Right kidney (tissue), 1 donor: ENCODE measurements around the gene CALHM5.

Experiments used
- DNase-seq: peaks from one replicate; pipeline ENCODE4 v3.0.0-alpha.2; 2016

Gene CALHM5

DNA sequence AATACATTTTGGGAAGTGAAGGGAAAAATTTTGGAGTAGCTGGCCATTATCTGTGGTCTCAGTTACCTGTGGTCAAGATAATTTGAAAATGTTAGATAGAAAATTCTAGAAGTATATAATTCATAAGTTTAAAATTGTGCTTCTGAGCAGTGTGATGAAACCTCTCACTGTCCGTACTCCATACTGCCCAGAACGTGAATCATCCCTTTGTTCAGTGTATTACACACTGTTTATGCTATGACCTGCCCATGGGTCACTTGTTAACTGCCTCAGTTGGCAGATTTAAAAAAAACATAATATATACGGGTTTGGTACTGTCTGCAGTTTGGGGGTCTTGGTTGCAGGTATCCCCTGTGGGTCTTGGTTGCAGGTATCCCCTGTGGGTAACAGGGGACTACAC lies 4.1 kb upstream of the CALHM5 start:
- no peak for DNase-seq

DNA sequence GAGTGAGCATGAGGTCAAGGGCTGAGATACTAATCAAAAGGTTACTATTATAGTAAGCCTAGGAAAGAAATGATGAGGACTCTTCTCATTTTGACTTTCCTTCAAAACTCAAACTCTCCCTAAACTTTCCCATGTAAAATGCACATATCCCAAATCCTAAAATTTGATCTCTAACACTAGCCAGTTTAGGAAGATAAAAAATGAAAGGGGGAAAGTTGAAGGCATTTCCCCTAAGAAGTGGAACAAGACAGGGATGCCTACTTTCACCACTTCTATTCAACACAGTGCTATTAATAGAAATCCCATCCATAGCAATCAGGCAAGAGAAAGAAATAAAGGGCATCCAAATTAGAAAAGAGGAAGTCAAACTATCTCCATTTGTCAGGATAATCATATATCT lies 2.9 kb upstream of the CALHM5 start:
- DNase-seq = no peak

DNA sequence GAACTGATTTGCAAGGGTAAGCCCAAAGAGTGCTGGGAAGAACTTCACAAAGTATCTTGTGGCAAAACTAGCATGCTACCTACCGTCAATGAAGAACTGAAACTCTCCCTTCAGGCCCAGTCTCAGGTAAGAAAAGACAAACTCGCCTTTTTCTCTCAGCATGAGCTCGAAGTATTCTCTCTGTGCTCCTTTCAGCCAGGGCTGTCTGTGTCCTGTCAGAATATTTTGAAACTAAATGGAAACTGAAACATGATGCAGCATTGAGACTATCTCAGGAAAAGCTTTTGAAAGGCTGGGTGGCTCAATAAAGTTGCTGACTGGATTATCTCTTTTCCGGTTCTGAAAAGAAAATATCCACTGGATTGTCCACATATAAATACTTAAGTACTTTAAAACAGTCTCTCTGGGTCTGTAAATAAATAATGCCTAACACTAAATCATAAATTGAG lies 696 bp downstream of the CALHM5 start:
- DNase-seq = no peak

DNA sequence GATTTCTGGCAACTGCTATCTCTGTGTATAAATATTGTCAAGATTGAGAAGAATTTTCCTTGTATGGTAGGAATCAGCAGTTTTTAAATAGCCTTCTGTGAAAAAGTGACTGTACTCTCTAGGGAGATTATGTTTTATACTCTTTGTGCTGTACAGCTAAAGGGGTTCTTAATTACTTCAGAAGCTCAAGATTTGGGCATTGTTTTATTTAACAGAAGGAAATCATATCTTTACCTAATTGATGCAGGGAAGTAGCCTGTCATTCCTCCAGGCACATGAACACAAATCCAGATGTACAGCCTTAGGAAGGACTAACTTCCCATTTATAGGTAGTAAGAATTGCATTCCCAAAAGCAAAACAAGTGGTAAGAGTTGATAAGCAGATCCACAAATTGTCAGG lies 1.3 kb downstream of the CALHM5 start:
- DNase-seq = no peak

DNA sequence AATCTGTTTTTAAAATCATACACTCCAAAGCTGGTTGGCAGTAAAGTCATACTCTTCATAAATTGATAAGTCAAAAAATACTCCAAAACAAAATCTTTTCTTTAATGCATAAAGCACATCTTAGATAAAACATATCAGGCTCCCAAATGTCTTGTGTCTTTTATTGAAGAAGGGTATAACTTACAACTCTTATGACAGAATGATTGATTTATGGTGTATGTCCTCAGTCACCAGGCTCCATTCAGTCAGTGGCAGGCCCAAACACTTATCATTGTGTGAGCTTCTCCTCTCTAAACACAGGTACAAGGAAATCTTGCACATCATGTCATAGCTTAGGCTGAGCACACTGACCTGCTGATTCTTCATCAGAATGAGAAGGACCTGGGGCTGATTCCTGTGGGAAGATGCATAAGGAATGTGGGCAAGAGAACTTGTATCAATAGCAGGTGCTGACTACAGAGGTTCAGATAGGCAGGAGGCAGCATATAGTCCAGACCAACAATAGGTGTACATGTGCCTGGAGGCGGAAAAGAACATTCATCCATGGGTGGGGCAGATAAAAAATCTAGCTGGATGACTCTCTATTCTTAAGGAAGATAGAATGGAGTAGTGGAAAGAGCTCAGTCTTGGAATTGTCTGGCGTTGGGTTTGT lies 1.9 kb downstream of the CALHM5 start:
- no peak for DNase-seq

DNA sequence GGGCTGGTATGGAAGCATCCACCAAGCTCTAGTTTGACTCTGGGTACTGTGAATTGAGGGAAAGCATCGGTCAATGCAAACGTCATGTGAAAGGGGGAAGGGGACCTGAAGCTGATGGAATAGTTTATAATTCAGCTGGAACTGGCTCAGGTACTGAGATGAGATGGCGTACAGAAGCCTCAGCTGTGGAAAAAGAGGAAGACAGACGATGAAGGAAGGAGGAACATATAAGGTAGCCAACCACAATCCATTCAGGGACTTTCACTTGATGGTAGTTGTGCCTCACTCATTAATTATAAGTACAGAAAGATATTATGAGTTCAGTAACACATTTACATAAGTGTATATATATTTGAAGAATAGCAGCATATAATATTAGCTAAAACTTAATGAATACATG lies 2.7 kb downstream of the CALHM5 start:
- no peak for DNase-seq

DNA sequence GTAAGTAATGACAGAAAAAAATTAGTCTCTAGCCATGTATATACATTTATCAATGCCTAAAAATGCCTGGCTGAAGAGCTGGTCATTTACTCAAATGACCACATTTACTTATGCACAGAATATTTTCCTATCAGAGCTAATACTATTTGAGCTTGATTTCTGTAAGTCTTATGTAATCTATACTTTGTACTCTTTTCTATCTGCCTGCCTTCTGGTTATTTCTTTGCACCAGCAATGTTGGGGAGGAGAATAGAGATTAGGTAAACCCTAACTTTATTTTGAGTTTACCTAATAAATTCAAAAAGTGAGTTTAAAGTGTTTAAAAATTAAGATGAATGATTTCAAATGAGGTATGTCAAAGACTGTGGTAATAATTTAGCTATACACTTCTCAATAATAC lies 3.7 kb downstream of the CALHM5 start:
- DNase-seq = no peak

DNA sequence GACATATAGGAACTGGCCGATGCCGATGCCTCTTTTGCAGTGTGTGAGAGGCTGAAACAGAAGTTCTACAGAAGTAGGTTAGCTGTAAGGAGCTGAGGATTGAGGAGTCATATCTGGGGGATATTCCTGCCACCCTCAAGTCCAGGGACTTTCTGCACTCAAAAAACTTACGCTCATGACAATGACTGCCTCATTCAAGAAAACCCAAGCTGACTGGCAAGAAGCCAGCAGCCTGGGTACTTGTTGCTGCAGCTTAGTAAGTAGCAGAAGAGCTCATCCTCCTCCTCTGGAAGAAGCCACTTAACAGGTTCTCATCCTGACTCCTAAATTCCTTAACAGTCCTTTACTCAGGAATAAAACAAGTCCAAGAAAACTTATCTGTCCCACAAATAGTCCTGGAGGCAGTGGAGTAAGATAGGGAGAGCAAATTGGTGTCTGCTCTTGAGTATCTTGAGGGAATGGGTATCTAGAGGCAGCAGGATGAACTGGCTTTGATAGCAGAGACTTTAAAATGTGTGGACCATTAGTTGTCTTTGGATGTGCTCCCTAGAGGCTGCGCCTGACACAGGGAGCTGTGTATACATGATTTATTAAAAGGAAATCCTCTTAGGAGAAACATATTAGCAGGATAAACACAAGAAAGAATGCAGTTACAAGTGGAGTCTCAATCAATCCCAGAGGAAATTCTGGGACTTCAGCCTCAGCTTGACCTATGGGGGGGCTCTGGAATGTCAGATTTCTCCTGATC lies 7.4 kb downstream of the CALHM5 start:
- no peak for DNase-seq

DNA sequence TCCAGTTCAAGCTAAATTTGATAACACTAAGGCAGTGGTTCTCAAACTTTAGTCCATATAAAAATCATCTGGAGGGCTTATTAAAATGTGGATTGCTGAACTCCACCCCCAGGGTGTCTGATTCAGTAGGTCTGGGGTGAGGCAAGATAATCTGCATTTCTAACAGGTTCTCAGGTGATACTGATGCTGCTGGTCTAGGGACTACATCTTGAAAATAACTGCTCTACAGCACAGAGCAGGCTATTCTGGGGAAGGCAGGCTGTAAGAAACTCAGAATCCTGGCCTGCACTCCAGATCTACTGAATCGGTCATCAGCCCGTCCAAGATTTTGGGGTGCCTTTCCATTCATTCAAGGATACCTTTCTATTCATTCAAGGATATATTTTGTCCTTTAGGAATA lies 11.5 kb downstream of the CALHM5 start:
- no peak for DNase-seq

DNA sequence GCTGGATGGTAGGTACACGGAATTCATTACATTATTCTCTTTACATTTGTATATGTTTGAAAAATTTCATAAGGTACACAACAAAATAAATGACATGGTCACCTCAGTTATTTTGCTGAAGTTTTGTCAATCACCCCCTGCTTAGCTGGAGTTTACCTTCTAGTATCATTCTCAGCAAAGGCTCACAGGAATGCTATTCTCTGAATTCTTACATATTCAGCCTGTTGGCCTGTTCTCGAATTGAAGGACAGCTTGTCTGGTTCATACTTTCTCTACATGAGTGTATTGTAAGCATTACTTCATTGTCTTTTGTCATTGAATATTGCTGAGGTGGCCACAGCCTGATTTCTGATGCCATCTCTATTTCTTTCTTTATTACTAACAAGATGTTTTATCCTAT lies 12.8 kb downstream of the CALHM5 start:
- DNase-seq = no peak

DNA sequence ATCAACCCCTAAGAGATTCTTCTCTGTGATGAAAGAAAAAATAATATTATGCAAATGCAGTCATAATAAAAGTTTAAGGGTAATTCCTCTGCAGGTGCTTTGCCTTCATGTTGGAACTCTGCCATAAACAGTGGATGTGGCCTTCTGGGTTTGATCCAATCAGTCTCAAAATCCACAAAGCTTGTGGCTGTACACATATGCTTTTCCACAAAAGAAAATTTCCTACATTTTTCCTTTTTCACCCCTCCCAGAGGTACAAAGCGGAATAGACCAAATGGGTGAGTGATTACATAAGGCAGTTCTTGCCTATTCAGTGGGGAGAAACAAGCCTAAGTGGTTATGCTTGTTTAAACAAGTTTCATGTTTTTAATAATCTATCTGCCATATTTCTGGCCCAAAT lies 16.7 kb downstream of the CALHM5 start:
- DNase-seq = no peak

DNA sequence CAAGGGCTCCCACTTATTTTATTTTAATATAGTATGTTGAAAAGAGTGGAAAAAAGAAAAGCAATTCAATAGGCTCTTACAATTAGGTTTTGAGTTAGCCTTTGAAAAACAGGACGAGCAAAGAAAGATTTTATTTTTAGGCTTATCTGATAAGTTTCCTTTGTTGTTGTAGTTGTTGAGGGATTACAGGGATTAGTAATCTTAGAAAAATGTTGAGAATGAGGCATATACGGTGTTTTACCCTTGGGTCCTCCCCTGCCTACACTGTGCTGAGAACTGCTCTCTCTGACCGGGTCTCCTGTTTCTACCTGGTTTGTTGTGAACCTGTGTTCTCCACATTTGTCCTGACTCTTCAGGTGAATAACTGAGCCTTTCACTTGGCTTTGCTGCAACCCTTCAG lies 17.3 kb downstream of the CALHM5 start:
- DNase-seq = no peak

DNA sequence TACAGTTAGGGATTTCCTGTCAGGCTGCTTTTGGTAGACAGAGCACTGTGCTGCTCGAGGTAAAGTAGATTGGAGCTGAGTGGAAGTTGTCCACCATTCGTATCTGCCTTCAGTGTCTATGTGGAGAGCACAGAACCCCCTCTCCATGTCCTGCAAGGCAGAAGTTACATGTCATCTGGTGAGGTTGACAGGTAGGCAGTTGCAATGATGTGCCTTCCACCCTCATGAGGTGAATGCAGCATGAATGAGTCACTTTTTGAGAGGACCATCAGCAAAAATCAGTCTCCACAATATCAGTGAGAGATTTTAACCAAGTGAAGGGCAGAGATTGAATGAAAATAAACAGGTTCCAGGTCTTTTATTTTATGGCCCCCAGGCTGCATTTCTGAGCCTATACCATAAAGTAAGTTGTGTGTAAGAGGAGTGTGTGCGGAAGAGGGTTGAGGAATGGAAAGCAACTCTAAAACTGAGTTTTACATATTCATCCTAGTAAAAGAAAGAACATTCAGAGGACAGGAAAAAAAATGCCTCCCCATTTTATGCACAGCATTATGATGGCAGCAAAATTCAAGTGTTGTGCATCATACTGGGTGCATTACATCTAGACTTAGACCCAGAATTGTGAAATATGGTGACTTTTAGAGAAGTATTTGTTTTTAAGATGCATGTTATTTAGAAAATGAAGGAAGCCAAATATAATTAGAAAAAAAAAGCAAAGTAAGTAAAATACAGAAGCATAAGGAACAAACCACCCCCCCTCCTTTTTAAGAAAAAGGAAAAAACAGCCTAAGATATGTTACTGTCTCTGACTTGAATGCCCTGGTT lies 18.2 kb downstream of the CALHM5 start:
- DNase-seq = no peak

DNA sequence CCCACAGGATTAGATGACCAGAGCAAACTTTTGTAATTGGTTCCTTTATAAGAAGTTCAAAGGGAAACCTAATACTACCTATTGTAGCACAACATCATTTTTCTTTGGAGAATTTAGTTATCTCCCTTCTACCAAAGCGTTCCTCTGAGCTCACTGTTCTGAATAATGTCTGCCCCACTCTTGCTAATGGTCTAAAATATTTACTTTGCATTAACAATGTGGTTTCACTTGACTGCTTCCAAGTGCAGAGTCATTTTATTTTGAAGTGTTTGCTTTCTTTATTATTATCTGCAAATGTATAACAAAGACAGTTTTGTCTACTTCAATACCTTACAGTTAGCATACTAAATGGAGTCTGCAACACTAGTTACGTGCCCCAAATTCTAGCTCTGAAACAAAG lies 19.0 kb downstream of the CALHM5 start:
- DNase-seq = no peak

DNA sequence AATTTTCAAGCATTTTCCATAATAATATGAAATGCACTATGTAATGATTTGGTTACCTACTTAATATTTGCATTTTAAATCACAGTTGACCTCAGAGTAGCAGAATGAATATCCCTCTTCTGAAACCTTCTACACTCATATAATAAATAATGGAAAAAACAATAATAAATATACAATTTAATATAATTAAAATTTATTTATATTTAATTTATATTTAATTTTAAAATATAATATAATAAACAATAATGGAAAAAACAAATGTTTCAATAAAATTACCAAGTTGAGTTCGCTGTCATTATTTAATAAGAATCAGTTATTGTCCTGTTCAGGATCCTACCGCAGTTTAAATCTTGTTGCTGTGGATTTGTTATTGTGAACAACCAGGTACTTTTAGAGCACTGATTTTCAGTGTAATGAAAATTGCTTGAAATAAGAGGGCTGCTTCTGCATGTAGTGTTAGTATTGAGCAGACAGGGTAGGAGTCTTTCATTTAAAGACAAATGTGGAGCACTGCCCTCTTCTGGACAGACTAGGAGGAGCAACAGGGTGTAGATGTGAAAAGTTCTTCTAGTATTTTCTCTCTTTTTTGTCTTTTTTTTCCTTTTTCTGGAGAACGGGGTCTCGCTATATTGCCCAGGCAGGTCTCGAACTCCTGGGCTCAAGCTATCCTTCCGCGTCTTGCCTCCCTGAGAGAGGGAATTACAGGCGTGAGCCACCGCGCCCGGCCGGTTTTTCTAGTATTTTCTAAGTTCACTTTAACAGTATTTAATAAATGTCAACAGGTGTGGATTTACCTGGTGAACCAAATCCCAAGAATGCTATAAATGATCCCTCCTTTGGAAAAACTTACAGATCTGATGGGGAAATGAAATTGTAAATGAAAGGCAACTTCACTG lies 20.5 kb downstream of the CALHM5 start:
- DNase-seq = no peak

DNA sequence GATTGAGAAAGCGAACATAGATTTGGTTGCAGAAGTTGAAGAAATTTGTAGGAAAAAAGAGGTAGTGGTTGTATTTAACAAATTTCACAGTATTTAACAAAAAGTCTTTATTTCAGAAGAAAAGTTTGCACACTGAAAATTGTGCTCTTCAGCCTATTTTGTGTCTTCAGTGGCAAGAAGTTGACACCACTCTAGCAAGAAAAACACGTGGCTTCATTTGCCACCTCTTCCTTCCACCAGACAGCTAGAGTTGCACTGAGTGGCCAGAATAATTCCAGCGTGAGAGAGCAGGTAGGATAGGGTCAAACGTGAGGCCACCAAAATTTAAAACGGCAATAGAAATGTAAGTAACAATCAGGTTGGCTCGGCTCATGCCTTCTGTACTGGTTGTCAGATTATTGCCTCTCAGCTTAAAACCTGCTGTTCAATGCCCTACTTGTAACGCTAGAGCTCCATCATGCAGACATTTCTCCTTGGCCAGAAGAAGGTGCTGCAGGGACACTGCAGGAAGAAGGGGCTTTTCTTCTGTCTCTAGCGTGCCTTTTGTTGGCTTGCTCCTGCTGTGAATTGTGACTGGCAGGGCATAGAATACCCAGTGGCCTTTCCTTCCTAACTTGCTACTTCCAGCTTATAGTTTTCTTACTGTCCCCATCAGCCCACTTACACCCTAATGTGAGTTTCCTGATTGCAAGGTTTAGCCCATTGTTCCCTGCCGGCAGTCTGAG lies 22.0 kb downstream of the CALHM5 start:
- no peak for DNase-seq

DNA sequence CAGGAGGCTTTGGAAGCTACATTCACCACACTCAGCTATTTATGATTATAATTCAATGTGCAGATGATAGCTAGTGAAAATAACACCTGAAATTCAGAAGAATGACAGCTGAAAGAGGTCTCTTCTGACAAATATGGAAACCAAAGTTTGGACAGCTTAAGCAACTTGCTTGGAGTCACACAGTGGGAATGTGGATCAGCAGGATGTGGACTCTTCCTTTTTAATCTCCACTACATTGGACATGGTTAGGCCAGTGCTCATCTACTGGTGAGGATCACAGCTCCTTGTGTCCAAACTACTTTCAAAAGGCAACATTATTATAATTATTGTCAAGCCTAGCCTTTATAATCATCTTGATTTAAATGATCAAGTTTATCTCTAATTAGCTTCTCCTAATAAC lies 23.7 kb downstream of the CALHM5 start:
- no peak for DNase-seq

DNA sequence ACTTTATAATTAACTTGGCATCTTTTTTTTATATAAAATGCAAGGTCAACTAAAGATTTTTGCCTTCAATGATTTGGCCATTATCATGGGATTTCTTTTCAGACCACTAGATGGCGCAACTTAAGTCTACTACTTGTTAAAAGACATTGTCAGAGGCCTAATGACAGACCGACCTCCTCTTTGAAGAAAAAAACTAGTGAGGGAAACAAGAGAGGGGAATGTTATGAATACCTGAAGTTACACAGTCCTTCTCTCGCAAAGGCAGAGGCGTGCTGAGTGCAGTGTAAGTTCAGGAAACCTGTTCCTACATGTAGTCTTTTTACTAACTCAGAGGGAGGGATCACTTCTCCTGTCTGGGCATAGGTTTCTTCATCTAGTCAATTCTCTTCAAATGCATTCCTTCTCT lies 24.8 kb downstream of the CALHM5 start:
- DNase-seq = no peak

DNA sequence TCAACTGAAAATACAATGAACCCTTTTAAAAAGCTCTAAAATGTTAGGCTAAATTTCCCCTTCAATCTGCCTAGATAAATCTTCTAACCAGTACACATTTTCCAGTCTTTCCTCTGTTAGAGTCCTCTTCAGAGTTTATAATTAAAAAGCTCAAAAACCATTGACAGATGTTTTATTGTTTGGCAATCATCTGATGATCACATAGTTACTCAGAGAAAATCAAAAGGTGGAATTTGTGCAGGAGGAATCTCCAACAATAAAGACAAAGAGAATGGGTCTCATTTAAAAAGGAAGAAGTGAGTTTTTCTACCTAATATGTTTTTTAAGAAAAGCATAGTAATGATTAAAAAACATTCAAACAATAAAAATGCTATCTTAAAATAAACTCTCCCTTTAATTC lies 31.0 kb downstream of the CALHM5 start:
- DNase-seq = no peak

DNA sequence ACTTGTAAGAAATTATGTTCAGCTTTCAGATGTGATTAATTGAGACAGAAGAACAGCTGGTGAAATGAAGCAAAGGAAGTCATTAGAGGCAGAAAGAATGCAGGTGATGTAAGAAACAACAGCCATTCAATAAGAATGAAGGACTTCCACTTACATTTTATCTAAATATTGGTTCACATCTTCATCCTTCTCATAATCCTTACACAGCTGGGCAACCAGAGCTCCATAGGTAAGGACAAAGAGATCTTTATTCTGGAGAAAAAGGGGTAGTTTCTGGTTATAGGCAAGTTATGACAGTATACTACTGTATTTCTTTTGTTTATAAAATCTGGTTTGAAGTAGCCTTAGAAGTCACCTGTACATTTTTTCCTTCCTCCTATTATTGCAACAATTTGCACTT lies 31.7 kb downstream of the CALHM5 start:
- no peak for DNase-seq

DNA sequence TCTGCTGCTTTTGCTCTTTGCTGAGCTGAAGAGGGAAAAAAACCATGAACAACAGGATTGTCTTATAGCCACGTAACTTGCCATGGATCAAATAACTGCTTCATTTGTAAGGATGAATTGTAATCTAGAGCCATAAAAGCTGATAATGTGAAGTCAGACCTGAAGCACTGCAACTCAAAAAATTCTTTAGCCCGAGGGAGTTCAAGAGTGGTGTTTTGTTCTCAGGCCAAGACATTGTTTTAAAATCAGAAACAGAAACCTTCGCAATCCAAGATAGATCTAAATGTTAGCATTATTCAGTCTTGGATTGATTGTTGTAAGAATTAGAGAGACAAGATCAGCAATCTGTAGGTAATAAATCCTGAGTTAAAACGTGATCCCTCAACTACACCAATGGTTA lies 34.2 kb downstream of the CALHM5 start, which contains the start of gene TRAPPC3L:
Gene TRAPPC3L (minus strand): TSS at position 34 of the 400 bp plus-strand sequence. CDS start 170 bp downstream, outside the sequence.
- DNase-seq = no peak

DNA sequence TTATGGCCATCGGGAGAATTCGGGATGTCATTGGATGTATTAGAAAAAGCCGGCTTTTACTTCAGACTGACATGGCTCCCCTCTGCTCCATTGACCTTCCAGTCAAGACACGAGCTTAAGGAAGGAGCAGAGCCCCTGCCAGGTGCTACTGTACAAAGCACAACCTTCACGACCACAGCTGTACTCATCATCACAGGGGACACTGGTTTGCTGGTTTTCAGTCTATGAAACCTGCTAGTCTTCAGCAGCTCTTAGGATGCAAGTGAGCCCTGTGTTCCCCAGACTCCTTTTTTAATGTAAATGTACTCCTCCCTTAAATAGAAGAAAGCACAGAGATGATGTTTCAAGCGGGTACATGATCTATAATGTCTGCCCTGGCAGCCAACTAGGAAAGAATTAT lies 35.9 kb downstream of the CALHM5 start:
- no peak for DNase-seq
